Psoas muscle (tissue), 8 donors: Measurements from ENCODE around the gene ADAM30. TPM values are rescaled to one million over a fixed set of nuclear protein-coding genes. Genes with fewer than 3 reads are reported as not detected.

ENCODE experiments used
- ATAC-seq, 4 donors: fragments of 200-7000 bp; cut with Tn5 transposase; one replicate each; pipeline ENCODE4 v1.9.1; 2020; ENCODE audit warnings: moderate library complexity in 3 of 4, mild to moderate bottlenecking in 2 of 4
- DNase-seq, 2 donors: peaks; one replicate each; pipeline ENCODE4 v3.0.0-alpha.2; 2020
- H3K27ac ChIP-seq: fragments of 200-600 bp; one replicate; pipeline ENCODE4 v1.8.0; 2022
- H3K27me3 ChIP-seq, 3 donors: fragments of 200-600 bp in 1 of 3; one replicate each; pipeline versions ENCODE4 v1.6.1 to v1.8.0; 2013 to 2022; ENCODE audit warnings: low read length in 2 of 3, mild to moderate bottlenecking in 2 of 3, moderate library complexity in 1 of 3; ENCODE audit not compliant: insufficient read depth in 3 of 3
- H3K36me3 ChIP-seq, 2 donors: fragments of 200-600 bp in 1 of 2; one replicate each; pipeline versions ENCODE4 v1.6.1 to v1.8.0; 2013 to 2022; ENCODE audit warnings: low read depth in 1 of 2, mild to moderate bottlenecking in 1 of 2, moderate library complexity in 1 of 2; ENCODE audit not compliant: insufficient read depth in 1 of 2
- H3K4me1 ChIP-seq: fragments of 200-600 bp; one replicate; pipeline ENCODE4 v1.8.0; 2022
- H3K4me3 ChIP-seq: fragments of 200-600 bp; one replicate; pipeline ENCODE4 v1.8.0; 2022; ENCODE audit warnings: mild to moderate bottlenecking
- H3K9me3 ChIP-seq: fragments of 200-600 bp; one replicate; pipeline ENCODE4 v1.8.0; 2022
- CTCF ChIP-seq: fragments of 200-600 bp; IDR thresholded peaks from one replicate; pipeline ENCODE4 v1.8.0; 2022; ENCODE audit warnings: antibody characterized with exemption
- WGBS, 3 donors: extraction: QIAGEN DNeasy Blood & Tissue Kit; methylation state at CpG; one replicate each; pipeline versions ENCODE4 v1.1.6 to v1.1.7; 2013; 5-methylcytosine and 5-hydroxymethylcytosine counted together
- intact Hi-C, 2 donors: fragments of 100-400 bp; cut with DNase I; formaldehyde crosslinking; loops; one replicate each; pipeline versions ENCODE4 v1.11.0 to v1.14.2; 2022
- polyA plus RNA-seq, 3 donors: library from polyadenylated mRNA; stranded (reverse); fragments of 200-250 nt; gene quantifications; one replicate each; pipeline ENCODE4 v1.2.3, GENCODE V29; 2013
- total RNA-seq, 4 donors: library from RNA; stranded (reverse); fragmentation: NEBNext Ultra II Directional in 2 of 4; extraction: Animal tissue kit (Norgen Biotek cat#: 25700) in 2 of 4; gene quantifications; one replicate each; pipeline versions ENCODE4 v1.2.1 to v1.2.4, GENCODE V29; 2021 to 2023
- donor health status: healthy with polysubstance abuse.
- donor health status: DM: no; HTN: no; CAD: no; lungs with moderate emphysema.
- donor health status: Bipolar disorder and iron deficiency.
- donor health status: healthy.
- donor health status: DM: yes; HTN: yes; CAD: no.
- donor health status: DM: no; HTN: no; CAD: no.
- donor health status: DM: no; HTN: no; CAD: no.
- donor health status: DM: yes; HTN: yes; CAD: no.

ADAM30 gene
- total and polyA plus RNA-seq, 7 donors = not detected

- intact Hi-C loops = no loop called here
- 86 to 98% (median 89%) methylated on average over 3 of the region's 3 CpGs for WGBS, 3 donors
- H3K36me3 ChIP-seq = no peaks in the 10 kb centered on the region
- peaks cover 5% of the 10 kb centered on the region for H3K9me3 ChIP-seq
- H3K4me3 ChIP-seq = no peak overlapping the region
- no peaks in the 10 kb centered on the region for H3K4me1 ChIP-seq
- H3K27ac ChIP-seq = no peak overlapping the region
- DNase-seq (no peak), ATAC-seq (no peak)
- no peak for TF ChIP-seq CTCF
- H3K27me3 ChIP-seq = peaks cover 0 to 1% (median 0%) of the 10 kb centered on the region in 3 donors
Measured at GRCh38 chr1:119883826-119884225, 12.5 kb downstream of the ADAM30 start.

- H3K4me3 ChIP-seq = no peak overlapping the region
- no peak overlapping the region for H3K27ac ChIP-seq
- WGBS, 3 donors = 55 to 61% (median 59%) methylated on average over 5 of the region's 5 CpGs
- TF ChIP-seq CTCF = no peak
- peaks cover 0 to 1% (median 0%) of the 10 kb centered on the region in 3 donors for H3K27me3 ChIP-seq
- ATAC-seq (no peak), DNase-seq (no peak)
- intact Hi-C loops = no loop called here
- H3K4me1 ChIP-seq = no peaks in the 10 kb centered on the region
- no peaks in the 10 kb centered on the region for H3K36me3 ChIP-seq
- no peaks in the 10 kb centered on the region for H3K9me3 ChIP-seq
Measured at GRCh38 chr1:119882132-119883049, 13.9 kb downstream of the ADAM30 start.

- 86 to 90% (median 89%) methylated on average over 11 to 12 of the region's 12 CpGs for WGBS, 3 donors
- Histone ChIP-seq H3K9me3 (no peaks in the 10 kb centered on the region), H3K27me3 (no peaks in the 10 kb centered on the region), H3K4me3 (no peak overlapping the region), H3K36me3 (no peaks in the 10 kb centered on the region), H3K27ac (no peak overlapping the region), H3K4me1 (no peaks in the 10 kb centered on the region)
- DNase-seq (no peak), ATAC-seq (no peak)
- intact Hi-C loops = no loop called here
- no peak for TF ChIP-seq CTCF
Measured at GRCh38 chr1:119879510-119880434, 16.5 kb downstream of the ADAM30 start.

- intact Hi-C loops = no loop called here
- DNase-seq (no peak), ATAC-seq (no peak)
- Histone ChIP-seq H3K4me3 (no peak overlapping the region), H3K4me1 (no peaks in the 10 kb centered on the region), H3K27me3 (no peaks in the 10 kb centered on the region), H3K27ac (no peak overlapping the region), H3K9me3 (no peaks in the 10 kb centered on the region), H3K36me3 (no peaks in the 10 kb centered on the region)
- no peak for TF ChIP-seq CTCF
Measured at GRCh38 chr1:119878171-119878570, 18.1 kb downstream of the ADAM30 start.
